GM19463 (cell line): Measurements from ENCODE around the gene KRTAP10-9.
"Not testable (repeated sequence)": the region's sequence is repeated elsewhere in the genome, so short reads cannot be mapped to it uniquely, and the experiment has no call there.

Source experiments
- ATAC-seq: cut with Tn5 transposase; IDR thresholded peaks from one replicate; pipeline ENCODE4 v1.9.1; 2021; ENCODE audit warnings: mild to moderate bottlenecking, moderate library complexity; ENCODE audit not compliant: unreplicated experiment

Gene KRTAP10-9, protein sequence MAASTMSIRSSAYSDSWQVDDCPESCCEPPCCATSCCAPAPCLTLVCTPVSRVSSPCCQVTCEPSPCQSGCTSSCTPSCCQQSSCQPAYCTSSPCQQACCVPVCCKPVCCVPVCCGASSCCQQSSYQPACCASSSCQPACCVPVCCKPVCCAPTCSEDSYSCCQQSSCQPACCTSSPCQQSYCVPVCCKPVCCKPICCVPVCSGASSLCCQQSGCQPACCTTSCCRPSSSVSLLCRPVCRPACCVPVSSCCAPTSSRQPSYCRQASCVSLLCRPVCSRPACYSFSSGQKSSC

DNA sequence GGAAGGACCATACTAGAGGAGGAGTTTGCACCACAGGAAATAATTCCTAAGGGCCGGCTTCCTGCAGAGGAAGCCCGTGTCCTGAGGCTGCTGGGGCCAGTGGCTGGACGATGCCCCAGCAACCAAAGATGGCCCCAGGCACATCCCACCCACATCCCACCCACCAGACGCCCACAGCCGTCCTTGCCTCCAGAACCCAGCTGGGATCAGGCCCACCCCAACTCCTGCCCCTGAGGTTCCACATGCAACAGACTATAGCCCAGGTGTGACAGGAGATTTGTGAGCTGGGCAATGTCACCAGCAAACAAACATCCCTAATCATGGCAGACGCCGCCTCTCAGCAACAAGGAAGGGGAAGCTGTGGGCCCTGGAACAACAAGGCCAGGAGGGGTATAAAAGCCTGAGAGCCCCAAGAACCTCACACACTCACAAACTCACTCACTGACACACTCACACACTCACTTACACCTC, at the start of gene KRTAP10-9:
Gene KRTAP10-9, plus strand, starts transcription at position 421 of the 471 bp plus-strand sequence. CDS start 79 bp downstream, outside the sequence.
- no peak for ATAC-seq

DNA sequence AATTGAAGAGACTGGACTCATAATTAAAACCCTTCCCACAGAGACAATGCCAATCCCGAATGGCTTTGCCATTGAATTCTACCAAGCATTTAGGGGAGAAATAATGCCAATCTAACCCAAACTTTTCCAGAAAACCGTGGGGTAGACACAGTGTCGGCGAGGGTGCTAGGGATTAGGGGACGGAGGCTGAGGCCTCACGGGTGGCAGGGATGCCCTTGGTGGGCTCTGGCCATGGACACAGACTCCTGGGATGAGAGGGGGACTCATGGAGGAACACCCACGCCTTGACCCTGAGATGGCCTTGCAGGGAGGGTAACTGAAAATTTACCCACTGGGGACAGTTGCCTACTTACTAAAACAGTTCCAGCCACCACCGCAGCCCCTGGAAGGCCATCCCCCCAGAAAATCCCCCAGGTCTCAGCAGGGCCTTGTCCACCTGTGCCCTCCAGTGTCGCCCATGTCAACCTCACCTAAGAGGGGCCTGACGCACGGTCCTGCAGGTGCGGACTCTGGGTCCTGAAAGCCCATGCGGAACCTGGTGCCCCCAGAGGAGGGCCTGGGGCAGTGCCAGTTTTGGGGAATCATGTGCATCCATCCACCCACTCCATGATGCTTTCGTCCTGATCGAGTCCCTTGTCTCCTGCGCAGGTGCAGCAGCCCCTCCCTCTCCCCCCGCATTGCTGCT, 48.4 kb upstream of the KRTAP10-9 start:
- no peak for ATAC-seq

DNA sequence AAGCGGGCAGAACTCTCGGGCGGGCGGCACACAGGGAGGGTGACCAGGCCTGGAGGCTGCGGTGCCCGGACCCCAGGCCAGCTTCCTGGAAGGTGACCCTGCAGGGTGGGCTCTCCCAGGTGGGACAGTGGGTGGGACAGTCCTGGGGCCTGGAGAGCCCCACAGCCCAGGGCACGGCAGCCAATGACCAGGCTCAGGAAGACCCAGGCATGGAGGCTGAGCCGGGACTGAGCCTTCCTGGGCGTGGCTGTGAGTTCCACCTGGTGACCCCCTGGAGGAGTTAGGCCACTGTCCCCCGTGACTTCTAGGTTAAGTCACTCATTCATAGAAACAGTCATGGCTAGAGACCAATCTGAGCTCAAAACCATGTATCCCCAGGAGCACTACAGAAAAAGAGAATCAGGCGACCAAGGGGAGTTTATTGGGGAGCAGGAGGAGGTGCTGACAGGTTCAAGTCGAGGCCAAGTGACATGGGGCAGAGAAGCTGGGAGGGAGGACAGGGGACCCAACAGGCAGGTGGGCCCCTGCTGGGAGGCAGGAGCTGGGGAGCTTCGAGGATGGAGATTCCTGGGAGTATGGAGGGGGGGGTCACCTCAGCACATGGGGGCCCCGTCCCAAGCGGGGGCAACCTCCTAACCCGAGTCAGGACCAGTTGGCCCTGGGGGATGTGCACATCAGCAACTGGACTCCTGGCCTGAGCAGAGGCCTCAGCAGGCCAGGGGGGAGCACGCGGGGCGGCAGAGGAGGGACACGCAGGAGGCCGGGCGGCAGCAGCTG, 47.6 kb upstream of the KRTAP10-9 start:
- ATAC-seq, result no peak

DNA sequence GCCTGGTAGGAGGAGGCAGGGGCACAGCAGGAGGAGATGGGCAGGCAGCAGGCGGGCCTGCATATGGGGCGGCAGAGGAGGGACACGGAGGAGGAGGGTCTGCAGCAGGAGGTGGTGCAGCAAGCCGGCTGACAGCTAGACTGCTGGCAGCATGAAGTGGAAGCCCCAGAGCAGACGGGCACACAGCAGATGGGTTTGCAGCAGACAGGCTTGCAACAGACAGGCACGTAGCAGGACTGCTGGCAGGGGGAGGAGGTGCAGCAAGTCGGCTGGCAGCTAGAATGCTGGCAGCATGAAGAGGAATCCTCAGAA, 47.1 kb upstream of the KRTAP10-9 start:
- ATAC-seq, result no peak

DNA sequence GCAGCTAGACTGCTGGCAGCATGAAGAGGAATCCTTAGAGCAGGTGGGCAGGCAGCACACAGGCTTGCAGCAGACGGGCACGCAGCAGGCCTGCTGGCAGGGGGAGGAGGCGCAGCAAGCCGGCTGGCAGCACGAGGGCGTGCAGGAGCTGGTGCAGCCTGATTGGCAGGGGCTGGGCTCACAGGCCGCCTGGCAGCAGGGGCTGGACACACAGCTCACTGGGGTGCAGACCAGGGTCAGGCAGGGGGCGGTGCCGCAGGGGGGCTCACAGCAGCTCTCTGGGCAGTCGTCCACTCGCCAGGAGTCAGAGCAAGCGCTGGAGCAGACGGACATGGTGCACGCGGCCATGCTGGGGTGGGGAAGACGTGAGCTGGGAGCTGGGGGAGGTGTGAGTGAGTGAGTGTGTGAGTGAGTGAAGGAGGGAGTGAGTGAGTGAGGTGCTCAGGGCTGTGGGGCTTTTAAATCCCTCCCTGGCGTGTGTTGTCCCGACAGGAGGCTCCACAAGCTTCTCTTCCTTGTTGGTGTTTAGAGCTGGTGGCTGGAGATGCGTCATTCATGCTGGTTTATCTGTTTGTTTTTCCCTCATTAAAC, 46.6 kb upstream of the KRTAP10-9 start, which contains the start of gene KRTAP10-5:
Gene KRTAP10-5, minus strand, starts transcription at position 374 of the 591 bp plus-strand sequence. Its CDS starts 26 bp downstream, at position 348.
- ATAC-seq, result not testable (repeated sequence)

DNA sequence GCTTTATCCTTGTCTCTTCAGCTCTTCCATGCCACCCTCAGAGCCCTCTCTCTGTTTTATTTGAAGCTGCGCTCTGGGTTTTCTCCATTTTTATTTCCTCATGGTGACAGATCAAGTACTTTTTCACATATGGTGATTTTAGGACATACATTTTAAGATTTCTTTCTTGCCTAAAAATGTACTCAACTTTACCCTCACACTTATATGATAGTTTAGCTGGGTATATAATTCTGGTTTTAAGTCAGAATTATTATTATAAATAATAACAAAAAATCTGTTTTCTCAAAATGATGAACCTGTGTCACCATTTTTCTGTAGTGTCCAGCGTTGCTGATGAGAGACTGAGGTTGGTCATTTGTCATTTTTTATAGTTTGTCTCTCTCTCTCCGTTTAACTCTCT, 45.7 kb upstream of the KRTAP10-9 start:
- no peak for ATAC-seq

DNA sequence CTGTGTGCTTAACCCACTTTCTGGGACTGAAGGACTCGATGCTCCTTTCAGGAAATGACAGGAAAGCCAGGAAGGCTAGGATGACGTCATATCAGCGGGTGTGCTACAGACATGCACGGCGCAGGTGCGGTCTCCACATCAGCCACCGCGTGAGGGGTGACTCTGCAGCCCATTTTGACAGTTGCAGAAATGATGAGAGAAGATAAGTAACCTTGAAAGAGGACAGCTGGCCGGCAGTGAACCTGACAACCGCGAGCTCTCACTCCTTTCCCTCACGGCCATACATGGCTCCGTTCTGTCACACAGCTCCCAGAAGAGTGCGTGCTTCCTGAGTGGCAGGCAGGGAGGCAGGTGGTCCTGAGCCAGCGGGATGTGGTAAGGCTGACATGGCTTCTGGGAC, 44.8 kb upstream of the KRTAP10-9 start:
- no peak for ATAC-seq

DNA sequence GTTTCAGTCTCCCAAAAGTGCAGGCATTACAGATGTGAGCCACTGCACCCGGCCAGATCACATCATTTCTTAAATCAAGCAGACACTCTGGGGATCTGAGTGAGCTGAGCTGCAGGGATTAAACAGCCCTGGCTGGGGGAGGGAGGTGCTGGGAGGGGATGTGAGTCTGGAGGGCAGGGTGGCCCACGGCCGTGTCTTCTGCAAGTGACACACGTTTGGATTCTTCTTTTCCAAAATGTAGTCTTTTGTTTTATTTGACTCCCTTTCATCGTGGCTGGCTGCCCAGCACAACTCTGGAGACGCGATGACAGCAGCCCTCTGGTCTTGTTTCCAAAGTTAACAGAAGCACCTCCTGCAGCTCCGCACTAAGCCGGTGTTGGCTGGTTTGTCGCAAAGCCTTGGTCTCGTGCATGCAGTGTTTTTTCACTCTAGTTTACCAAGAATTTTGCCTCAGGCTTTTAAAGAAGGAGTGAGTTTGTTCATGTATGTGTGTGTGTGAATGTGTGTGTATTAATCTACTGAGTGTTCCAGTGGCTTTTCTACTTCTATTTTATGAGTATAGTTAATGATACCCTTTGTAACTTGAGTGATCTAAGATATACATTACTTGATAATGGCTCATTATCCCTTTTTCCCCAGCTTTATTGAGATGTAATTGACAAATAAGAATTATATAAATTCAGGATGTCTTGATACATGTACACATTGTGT, 43.6 kb upstream of the KRTAP10-9 start:
- no peak for ATAC-seq

DNA sequence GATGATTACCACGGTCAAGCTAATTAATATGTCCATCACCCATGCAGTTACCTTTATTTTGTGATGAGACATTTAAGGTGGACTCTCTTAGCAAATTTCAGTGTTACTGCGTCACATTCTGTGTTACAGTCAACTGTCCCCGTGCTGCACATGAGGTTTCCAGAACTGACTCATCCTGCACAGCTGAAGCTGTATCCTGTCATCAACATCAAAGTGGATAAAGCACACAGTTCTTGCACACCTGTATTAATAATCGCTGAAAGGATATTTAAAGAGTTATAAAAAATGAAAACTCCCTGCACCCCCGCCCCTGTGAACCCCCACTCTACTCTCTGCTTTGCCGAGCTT, 43.1 kb upstream of the KRTAP10-9 start:
- ATAC-seq, result no peak

DNA sequence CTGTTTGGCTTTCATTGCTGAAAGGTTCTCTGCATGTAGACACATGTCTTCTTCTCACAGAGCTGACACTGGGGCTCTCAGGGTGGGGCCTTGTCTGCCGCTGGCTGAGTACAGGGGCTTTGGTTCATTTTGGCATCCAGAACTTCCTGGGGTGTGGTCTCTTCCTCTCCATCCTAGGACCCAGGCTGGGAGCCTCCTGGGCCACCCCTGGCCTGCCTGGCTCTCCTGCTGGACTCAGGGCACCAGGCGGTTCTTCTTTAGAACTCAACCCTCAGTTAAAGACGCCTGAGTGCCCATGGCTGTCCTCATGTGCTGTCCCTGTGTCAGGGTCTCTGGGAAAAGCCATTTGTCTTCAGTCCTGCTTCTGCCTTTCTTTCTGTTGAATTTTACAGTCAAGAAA, 41.0 kb upstream of the KRTAP10-9 start:
- no peak for ATAC-seq

DNA sequence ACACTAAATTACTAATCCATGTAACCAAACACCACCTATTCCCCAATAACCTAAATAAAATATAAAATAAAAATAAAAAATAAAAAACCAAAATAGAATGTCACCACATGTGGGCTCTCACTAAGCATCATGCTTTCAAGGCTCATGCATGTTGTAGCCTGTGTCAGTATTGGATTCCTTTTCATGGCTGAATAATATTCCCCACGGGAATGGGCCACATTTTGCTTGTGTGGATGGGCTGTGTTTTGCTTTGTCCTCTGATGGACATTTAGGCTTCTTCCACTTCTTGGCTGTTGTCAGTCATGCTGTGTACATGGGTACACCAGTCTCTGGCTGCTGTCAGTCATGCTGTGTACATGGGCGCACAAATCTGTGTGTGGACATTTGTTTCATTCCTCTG, 37.8 kb upstream of the KRTAP10-9 start:
- no peak for ATAC-seq

DNA sequence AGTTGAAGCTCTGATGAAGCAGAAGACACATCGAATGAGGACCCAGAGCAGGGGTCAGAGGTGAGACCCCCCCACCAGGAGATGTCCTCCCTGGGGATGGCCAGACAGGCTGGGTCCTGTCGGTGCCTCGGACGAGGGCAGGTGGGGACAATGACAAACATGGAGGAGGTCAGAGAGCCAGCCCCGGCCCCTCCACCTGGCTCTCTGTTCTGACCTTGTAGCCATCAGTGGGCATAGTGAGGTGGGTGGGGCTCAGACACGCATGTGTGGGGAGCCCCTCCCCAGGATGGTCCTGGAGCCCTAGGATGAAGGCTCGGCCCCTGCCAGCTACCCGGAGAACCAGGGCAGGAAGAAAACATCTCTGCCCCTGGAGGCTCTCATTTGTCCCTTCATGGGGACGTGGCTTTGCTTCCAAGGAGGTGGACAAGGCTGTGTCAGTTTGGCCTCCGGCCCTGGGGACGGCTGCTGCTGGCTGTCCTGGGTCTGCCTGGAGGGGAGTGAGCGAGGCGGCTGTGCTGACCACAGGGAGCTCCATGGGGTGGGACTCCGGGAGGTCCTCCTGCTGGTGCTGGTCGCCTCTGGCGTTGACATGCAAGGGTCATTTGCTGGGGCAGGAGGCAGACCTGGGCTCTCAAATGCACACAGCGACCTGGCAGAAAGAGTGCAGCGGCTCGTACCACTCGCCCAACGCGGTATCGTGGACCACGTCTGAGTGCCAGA, 37.1 kb upstream of the KRTAP10-9 start:
- no peak for ATAC-seq

DNA sequence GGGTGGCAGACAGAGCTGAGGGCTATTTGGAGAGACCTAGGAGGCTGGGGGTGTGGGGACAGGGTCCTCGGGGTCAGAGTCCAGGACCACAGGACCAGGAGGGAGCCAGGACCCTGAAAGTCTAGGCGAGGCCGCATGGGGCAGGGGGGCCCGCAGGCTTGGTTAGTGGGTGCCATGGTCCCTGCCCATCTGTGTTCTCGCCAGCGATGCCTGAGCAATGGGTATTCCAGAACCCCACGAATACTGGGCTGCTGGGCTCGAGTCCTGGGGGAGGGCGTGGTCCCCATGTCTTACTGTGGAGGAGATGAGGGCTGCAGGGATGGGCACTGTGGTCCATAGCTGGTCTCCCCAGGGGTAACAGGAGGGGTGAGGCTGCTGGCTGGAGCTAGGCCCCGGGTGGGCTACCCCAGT, 36.6 kb upstream of the KRTAP10-9 start:
- no peak for ATAC-seq

DNA sequence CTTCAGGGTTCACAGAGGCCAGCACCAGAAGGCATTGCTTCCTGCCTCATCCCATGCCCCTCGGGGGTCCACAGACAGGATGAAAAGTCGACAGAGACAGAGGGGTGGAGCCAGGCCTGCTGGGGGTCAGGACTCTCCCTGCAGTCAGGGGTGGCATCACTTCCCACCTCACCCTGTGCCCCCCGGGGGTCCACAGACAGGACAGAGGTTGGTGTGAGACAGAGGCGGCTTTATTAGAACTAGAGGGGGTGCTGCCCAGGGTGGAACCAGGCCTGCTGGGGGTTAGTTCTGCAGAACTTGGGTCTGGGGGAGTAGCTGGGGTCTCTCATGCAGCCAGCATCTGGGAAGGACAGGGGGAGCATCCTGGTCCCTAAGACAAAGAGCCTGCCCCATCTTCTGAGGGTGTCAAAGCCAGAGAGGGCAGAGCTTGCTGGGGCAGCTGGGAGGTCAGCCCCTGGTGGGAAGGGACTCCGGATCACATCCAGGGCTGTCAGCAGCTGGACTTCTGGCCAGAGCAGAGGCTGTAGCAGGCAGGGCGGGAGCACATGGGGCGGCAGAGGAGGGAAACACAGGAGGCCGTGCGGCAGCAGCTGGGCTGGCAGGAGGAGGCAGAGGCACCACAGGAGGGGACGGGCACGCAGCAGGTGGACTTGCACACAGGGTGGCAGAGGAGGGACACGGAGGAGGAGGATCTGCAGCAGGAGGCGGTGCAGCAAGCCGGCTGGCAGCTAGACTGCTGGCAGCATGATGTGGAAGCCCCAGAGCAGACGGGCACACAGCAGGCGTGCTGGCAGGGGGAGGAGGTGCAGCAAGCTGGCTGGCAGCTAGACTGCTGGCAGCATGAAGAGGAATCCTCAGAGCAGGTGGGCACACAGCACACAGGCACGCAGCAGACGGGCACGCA, 35.7 kb upstream of the KRTAP10-9 start:
- ATAC-seq, result not testable (repeated sequence)

DNA sequence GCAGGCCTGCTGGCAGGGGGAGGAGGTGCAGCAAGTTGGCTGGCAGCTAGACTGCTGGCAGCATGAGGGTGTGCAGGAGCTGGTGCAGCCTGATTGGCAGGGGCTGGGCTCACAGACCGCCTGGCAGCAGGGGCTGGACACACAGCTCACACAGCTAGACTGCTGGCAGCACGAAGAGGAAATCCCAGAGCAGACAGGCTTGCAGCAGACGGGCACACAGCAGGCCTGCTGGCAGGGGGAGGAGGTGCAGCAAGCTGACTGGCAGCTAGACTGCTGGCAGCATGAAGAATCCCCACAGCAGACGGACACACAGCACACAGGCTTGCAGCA, 35.1 kb upstream of the KRTAP10-9 start:
- not testable (repeated sequence) for ATAC-seq

DNA sequence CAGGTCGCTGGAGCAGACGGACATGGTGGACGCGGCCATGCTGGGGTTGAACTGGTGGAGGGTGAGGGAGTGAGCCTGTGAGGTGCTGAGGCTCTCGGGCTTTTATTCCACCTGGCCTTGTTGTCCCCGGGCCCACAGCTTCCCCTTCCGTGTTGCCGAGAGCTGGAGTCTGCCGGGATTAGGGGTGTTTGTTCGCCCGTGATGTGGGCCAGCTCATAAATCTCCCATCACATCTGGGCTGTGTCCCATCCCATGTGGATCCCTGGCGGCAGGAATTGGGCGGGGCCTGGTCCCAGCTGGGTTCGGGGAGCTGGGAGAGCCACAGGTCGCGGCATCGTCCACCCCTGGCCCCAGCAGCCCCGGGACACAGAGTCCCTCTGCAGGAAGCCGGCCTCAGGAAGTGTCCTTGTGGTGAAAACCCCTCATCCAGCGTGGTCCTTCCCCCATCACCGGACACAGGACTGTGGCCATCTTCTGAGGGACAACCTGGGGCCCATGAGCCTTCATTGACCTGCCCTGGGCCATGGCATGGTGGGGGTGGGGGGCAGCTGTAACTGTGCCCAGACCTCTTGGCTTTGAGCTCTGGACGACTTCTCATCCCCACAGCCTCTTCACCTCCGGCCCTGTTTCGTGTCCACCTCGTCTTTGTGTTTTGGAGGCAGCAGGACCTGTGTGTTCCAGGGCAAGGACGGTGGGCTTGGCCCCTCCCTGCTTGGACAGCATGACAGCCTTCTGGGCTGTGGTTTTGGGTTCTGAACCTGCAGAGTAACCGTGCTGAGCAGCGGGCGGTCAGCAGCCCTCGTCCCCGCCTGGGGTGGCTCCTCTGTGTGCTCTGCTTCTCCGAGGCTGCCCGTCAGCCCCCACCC, 34.2 kb upstream of the KRTAP10-9 start, which contains the start of gene KRTAP10-6:
Gene KRTAP10-6, minus strand, starts transcription at position 60 of the 866 bp plus-strand sequence. Its CDS starts 21 bp downstream, at position 39.
- ATAC-seq, result no peak

DNA sequence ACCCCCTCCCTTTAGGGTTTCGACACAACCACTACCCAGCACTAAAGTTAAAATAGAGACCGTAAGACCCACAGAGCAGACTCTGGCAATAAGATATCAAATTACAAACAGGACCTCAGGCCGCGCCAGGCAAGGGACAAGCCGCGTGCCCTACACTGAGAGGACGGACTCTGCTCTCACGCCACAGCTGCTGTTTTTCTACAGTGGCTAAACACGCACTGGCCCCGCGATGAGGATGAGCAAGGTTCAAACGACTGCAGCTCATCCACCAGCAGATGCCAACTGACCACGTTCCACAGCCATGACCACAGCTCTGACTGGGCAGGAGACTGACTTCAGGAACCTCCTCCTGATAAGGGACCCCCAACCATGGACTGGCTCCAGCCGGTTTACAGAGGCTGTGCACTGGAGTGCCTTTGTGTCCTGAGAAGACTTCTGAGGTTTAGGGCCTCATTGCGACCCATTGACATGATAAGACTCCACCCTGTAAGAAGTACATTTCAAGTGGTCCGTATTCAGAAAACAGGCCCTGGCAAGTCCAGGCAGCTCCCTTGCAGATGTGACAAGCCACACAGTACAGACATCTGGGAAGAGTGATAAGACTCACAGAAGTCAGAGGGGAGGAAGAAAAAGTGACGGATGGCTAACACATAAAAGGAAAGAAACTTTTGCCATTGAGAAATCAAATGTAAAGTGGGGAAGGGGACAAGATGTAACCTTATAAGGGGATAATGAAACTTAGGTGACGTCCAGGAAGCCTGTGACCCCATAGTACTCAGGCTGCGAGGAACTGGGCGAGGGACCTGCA, 33.1 kb upstream of the KRTAP10-9 start:
- no peak for ATAC-seq
